NK-92 treated with Interleukin-12 subunit alpha and Interleukin-12 subunit beta, amount 100 ng/mL, for 24 hours (cell line): ENCODE data around the gene TFAP2B.

Experiments used
- DNase-seq: peaks from one replicate; lab custom pipeline; 2025; lab: John Stamatoyannopoulos, UW

The TFAP2B gene

DNA sequence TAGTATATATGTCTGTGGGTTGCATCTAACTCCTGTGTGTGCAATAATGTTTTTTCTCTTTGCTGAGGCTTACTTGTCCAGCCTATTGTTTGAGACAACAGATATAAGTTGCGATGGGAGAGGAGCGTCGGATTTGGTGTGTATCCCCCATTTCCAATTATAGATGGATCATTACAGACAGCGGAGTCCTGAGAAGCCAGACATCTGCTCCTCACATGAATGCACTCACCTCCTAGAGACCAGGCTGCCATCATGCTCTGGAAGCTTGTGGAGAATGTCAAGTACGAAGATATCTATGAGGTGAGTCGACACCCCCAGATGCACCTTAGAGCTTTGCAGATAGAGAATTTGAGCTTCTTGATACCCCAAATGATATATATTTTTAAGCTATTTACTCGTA is at the start of gene TFAP2B:
Gene TFAP2B (plus strand): TSS at position 199 of the 400 bp plus-strand sequence. CDS start 21 bp downstream, at position 220.
- no peak for DNase-seq

DNA sequence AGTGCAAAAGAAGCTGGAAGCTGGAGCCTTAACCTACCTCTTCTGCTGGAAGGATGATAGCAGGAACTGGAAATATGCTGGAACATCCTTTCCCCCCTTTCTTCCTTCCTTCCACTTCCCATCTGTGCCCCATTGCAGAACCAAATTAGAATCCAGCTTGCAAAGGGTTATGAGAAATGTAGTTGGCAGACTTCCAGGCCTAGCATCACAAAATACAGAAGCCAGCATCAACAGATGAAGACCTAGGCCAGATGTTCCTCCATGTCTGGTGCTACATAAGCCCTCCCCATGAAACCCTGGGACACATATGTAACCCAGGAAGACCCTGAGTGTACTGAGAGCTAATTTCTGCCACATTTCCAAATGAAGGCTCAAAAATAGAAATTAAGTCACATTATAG is 40.0 kb upstream of the TFAP2B start:
- no peak for DNase-seq

DNA sequence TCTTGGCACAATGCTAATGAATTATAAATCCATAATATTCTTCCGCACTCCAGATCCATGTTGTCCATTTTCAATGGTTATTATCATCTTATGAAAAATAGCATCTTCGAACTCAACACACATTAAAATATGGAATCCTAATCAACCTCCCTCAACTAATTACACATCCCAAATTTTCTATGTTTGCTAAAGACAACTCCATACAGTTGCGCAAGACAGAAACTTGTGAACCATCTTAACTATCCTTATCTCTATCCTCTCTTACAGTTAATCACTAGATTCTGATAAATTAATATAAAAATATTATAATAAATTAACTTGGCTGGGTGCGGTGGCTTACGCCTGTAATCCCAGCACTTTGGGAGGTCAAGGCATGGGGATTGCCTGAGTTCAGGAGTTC is 38.3 kb upstream of the TFAP2B start:
- DNase-seq: no peak

DNA sequence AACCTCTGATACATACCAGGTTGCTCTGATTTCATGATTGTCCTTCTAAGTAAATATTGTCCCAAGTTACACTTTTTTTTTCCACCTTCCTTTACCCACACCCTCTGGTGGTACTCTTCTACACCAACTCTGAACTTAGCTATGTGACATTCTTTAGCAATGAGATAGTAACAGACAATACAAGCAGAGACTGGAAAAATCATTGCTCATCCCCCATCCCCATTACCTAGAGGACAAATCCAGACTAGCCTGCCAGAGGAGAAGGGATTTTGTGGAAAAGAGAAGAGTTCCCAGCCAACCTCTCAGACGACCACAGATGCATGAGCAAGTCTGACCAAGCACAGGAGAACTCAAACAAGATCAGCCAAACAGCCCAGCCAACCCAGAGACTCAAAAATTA is 32.8 kb upstream of the TFAP2B start:
- no peak for DNase-seq

DNA sequence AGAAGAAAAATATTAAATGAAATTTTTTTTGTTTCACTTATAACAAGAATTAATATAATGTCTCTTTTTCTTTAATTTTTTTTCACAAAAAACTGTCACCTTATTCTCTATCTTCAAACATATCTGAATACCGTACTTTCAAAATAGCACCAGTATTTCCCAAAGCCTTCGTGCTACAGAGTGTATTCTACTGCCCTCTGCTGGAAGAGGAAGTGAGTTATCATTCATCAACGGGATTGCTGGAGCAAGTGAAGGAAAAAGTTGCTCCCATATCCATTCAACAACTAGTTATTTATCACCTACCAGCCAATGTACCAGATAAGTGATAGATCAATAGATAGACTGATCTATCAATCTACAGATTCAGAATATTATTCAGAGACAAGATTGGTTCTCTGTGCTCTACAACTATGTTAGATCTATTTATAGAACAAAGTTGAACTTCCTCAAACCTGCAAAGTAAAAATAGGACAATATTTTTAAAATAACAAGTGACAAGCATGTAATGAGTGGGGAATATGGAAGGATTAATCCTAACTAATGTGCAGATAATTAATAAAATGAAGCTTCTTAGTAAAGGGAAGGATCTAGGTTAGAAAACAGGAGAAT is 26.7 kb upstream of the TFAP2B start:
- DNase-seq: no peak

DNA sequence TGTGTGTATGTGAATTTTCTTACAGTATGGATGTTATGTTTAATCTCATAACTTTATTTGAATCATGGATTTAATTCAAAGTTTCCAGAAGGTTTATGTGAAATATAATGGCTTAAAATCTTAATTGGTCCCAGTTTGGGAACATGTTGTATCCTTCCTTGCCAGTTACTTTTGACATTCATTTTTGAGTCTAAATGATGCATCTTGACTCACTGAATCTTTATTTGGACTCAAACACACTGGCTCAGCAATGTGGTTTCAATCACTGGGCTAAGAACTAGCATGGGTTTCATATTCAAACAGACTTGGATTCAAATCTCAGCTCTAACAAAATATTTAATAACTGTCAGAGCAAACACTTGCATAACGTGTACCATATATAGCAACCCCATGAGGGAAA is 25.9 kb upstream of the TFAP2B start:
- no peak for DNase-seq

DNA sequence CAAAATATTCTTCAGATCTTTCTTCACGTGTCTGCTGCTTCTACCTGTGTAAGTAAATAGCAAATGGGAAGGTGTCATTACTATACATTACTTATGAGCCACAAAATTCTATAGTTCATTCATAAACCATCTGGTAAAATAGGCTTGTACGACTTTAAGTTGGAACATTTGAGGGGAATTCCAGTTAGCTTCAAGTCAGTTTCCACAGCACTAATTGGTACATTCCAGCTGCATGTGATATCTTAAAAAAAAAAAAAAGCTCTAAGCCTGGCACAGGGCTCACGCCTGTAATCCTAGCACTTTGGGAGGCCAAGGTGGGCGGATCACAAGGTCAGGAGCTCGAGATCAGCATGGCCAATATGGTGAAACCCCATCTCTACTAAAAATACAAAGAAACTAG is 23.1 kb upstream of the TFAP2B start:
- no peak for DNase-seq

DNA sequence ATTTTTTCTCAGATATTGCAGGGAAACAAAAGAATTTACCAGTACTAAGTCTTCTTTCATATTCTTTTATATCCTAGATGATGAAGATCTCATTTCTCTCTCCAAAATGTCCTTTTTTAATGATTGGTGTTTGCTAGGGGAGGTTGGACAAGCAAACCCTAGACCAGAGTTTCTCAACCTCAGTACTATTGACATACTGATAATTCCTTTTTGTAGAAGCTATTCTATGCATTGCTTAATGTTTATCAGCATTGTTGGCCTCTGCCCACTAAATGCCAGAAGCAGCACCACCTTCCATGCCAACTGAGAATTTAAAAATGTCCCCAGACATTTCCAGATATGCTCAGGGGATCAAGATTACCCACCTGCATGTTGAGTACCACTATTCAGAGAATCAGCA is 14.4 kb upstream of the TFAP2B start:
- no peak for DNase-seq

DNA sequence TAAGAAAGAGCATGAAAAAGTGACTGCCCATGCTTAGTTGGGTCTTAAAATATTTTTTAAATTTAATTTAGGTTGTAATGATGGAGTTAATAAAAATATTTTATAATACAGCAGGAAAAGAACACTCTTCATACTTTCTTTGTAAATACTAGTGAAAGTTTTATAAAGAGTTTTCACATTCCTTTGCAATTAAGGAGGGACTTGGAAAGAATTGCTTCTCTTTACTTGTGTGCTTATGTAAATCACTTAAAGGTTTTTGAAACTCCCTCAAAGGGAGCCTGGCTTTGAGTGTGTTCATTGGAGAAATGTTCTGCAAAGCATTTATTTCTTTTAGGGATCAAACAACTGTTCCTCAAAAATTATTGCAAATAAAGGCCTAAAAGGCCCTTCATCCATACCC is 11.6 kb upstream of the TFAP2B start:
- DNase-seq: no peak

DNA sequence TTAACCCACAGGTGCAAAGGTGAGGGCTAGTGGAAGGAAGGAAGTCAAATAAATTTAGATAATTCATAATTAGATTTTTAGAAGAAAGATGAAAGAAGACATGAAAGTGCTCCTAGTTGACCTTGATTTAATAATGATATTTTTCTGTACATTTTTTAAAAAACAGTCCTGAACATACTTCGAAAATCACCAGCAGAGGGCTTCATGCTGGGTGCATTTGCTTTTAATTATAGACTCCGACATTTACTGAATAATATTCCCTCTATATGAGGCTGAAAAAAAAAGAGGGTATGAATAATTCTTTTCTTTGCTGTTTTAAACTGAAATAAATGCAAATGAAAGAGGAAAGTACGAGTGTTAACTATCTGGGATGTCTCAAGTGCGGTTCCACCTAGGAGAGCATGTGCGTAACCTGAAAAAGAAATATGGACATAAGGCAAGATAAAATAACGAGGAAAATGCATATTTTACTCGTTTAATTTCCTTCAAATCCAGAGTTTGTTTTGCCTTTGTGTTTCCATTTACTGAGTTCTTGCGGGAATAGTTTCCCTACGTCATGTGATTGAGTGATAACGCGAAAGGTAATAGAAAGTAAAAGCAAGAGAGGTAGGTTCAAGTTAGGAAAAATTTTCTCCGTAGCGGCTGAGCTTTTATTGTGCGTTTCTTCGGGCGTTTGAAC is 3.1 kb upstream of the TFAP2B start:
- no peak for DNase-seq

DNA sequence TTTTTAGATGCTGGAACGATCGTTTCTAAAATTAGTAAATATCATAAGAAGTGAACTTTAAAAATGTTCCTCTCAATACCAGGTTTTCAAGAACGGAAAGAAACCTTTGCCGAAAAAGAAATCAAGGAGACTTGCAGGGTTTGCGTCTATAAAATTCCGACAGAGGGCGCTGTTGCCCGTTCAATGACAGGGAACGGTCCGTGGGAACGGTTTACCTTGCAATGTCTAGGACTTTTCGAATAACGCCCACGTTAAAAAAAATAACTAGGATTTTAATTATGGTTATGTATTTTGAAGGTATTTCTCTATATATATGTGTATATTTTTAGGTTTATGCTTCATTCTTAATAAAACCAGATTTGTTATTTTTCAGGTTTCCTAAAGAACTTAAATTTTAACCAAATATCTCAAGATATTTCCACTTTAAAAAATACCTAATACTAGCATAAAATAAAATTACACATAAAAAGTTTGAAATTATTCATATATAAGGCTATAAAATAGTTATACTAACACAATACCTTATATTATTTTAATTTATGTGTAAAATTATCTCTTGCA is 2.5 kb upstream of the TFAP2B start:
- DNase-seq: peak; percentile 14

DNA sequence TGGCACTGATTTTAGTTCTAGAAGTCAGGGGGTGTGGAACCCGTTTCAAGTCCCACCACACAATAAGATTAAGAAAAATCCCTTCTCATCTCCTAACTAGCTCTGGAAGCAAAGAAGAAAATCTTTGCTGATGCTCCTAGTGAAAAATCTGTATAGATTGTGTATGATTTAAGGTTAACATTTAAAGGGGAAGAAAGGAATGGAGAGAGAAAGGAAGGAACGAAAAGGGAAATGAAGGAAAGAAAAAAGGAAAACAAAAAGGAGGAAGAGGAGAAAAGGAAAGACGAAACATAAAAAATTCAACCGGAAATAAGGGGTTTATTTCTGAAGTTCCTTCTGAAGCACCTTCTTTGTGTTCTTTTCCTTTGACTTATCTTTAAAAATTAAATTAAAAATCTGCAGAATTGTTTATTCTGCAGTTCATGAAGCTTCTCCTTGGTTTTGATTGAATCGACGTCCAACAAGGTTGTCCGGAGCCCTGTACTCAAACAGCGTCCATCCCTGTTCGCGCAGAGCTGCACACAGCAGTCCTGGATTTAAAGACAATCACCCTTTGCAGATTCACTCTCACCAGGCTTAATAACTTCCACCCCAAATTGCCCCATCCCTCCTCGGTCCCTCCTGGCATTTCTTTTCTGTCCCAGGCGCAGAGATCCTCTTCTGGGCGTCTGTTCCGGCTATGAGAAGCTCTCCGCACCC is 1.6 kb upstream of the TFAP2B start:
- no peak for DNase-seq

DNA sequence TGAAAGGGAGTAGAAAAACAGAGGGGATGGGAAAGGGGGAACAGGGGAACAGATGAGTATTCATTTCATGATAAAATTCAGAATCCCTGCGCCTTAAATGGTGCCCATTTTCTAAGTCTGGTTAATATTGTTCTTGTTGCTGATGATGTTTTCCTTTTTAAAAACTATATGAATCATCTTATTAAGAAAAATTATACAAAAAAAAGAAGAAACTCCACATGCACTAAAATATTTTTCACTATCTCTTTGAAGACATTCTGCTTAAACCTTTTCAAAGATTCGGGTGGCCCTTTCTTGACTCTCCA is 1.1 kb upstream of the TFAP2B start:
- no peak for DNase-seq

DNA sequence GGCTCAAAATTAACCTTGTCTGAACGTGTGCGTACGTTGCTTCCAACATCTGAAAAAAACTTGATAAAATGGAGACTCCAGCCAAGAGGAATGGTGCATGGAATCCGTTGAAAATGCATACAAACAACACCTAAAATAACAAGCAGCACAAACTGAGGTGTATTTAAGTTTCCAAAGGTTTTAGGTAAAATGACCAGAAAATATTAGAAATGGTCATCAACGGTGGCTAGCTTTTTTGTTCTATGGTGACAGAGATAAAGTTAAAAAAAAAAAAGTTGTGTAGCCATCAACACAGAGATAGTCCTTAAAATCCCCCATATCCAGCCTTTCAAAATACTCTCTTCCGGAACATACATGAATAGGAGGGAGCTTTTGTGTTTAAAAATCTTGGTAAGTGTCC is 651 bp upstream of the TFAP2B start:
- DNase-seq: no peak

DNA sequence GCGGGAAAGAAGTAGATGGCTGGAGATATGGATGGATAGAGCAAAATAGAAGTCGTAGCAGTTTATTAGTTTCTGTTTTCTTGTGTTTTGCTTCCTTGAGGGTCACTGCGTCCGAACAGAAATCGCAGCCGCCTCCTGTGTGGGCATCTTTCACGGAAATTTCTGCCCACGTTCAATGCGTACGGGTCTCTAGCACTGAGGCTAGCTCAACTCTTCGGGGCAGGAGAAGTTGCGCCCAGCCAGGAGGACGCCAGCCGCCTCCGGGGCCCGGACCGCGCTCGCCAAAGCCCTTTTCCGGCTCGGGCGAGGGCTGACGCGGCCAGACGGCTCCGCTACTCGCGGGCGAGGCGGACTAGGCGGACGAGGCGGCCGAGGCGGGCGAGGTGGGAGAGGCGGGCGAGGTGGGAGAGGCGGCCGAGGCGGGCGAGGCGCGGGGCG is 814 bp downstream of the TFAP2B start:
- DNase-seq: no peak

DNA sequence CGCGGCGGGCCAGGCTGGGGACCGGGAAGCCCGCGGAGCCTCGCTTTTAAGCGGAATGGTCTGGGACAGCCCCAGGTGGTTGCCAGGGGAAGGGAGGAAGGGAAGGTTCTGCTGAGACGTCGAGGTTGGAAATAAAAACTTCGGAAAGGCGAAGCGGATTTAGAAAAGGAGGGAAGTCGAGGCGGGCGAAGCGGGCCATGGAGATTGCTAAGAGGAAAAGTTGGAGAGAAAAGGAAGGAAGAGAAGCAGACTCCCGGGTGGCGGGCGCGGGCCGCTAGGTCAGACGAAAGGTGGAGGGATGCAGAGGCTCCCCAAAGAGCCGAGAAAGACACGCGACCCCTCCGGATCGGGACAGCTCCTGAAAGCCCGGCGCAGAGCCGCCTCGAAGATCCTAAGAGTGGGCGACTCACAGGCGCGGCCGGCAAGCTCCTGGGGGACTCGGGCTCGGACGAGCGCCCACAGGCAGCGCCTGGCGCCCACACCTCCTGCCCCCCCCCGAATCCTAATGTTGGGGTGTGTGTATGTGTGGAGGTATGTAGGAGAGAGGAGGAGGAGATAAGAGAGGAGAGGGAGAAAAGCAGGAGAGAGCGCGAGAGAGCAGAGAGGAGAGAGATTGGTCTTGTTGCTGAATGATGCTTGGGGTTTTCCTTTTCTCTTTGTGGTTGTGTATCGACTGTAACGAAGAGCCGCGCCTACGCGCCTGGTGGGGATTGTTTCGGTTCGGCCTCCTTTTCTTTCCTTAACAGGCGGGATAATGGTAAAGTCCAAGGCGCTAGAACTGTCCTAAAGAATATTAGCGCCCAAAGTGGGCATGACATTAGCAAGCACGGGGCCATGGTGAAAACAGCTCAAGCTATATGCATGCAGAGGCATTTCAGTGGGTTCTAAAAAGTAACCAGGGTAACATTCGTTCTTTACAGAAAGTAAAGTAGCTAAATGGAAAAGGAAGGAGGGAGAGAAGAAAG is 1.5 kb downstream of the TFAP2B start:
- DNase-seq: no peak

DNA sequence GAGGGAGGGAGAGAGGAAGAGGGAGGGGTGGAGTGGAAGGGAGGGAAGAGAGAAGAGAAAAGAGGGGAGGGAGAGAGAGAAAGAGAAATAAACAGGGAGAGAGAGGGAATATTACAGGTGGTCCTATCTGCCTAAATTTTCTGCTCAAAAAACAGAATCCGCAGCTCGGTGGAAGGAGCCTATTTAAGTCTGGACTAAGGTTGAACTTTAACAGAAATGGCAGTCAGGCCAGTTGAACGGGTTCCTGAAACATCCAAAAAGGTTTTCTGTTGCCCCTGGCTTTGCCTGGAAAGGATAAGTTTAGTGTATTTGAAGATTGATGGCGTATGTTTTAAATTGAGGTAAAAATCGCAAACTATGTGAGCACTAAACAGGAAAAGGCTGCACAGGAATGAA is 2.2 kb downstream of the TFAP2B start:
- DNase-seq: no peak

DNA sequence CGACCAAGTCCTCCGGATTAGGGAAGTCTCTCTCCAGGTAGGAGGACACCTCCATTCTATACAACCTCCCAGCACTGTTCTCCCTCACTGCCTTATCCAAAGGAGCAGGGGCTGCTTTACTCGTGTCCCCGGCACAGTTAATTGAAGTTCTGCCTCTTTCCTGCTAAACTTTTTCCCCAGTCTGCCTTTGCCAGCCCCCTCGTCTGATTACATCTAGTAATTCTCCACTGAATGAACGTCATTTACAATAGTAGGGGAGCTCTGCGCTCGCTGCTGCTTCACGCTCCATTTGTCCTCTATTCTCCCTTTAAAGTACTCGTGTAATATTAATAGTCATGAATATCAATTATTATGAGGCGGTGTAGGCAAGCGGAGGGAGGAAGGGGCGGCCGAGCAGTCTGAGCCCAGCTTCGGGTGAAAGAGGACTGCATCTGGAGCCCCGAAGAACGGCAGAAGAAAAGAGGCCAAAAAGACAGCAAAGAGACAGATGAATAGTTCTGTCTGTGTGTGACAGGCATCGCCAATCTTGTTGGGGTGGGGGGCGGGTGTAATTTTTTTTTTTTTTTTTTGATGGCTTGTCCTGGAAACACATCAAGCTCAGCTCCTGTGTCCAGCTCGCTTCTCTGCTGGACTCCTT is 2.9 kb downstream of the TFAP2B start:
- no peak for DNase-seq

DNA sequence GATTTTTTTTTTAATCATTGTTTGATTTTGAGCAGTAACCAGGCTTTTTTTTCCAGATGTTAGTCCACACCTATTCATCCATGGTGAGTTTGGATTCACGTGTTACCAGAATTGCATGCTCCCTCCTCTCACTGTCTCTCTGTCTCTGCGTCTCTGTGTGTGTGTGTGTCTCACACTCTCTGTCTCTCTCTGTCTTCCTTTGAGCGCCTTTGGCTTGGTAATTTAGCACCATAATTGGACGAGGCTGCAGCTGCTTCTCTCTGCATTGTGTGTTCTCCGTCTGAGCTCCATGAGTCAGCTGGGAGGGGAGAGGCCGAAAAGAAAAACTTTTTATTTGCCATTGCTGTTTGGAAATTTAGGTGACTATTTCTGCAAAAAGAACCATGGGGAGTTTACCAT is 3.4 kb downstream of the TFAP2B start:
- no peak for DNase-seq

DNA sequence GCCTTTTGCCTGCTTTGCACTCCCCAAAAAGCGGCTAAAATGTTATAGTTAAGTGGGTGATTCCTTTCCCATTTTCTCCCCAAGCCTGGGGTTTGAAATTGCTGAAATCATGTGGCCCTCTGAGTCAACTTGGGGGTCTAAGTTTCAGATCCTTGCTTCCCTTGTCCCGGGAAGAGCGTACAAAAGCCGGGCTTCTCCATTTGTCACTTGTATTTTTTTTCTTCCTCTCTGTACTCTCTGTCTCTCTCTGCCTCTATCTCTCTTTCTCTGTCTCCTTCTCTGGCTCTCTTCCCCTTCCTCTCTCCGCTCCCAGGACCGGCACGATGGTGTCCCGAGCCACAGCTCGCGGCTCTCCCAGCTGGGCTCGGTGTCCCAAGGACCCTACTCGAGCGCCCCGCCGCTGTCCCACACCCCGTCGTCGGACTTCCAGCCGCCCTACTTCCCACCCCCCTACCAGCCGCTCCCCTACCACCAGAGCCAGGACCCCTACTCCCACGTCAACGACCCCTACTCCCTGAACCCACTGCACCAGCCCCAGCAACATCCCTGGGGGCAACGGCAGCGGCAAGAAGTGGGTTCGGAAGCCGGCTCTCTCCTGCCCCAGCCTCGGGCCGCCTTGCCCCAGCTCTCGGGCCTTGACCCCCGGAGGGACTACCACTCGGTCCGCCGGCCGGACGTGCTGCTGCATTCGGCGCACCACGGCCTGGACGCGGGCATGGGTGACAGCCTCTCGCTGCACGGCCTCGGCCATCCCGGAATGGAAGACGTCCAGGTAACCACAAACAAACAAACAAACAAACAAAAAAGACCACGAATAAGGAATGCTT is 4.6 kb downstream of the TFAP2B start:
- no peak for DNase-seq

DNA sequence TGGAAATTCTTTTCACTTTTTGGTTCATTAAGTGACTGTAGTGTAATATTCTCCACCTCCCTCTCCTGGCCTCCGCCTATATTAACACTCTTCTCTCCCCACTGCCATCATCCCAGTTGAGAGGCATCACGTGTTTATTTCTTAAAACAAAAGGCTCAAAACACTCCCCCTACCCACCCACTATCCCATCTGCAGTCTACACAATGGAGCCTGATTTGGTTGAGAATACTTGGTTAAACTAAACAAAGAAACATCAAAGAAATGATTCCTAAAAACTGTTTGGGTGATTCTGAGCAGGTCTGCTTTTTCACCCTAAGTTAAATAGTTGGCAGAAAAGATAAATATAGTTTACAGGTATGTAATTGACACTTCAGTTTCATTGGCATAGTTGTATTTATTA is 5.9 kb downstream of the TFAP2B start:
- DNase-seq: no peak
